ENCODE measurements around the gene SAC3D1. TPM values are rescaled to one million over a fixed set of nuclear protein-coding genes. Genes with fewer than 3 reads are reported as not detected.
A peak's percentile ranks its signal among the peaks of the same experiment; 100 is the strongest.
"Not testable (repeated sequence)": the region's sequence is repeated elsewhere in the genome, so short reads cannot be mapped to it uniquely, and the experiment has no call there.

Gene SAC3D1
- polyA plus RNA-seq, 5 donors = 8.9 to 16.8 (median 10.4) TPM

DNA sequence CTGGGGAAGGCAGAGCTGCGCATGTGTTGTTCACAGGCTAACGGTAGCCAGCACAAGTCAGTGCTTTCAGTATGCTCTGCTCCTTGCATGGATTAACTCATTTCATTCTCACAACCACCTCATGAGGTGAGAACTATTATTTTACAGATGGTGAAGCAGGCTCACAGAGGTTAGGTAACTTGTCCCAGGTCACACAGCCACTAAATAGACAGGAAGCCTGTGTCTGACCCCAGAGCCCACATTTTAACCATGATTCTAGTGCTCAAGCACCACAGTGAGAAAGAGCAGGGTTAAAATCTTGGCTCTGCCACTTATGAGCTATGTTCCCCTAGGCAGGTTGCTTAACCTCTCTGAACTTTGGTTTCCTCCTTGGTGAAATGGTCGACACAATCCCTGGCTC is 20.0 kb upstream of the SAC3D1 start:
- DNase-seq = no peak

DNA sequence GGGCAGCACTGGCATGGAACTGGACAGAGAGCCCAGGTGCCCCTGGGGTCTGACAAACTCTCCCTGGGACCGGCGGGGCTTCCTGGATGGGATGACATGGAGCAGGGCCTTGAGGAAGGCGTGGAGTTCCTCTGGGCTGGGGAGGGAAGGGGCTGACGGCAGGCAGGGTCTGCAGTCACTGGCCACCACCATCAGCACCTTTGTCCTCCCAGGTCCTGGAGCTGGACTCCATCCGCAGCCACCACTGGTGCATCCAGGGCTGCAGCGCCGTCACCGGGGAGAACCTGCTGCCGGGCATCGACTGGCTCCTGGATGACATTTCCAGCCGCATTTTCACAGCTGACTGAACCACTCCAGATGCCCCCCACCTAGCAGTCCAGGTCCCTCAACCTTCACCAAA is 19.5 kb upstream of the SAC3D1 start:
- no peak for DNase-seq

DNA sequence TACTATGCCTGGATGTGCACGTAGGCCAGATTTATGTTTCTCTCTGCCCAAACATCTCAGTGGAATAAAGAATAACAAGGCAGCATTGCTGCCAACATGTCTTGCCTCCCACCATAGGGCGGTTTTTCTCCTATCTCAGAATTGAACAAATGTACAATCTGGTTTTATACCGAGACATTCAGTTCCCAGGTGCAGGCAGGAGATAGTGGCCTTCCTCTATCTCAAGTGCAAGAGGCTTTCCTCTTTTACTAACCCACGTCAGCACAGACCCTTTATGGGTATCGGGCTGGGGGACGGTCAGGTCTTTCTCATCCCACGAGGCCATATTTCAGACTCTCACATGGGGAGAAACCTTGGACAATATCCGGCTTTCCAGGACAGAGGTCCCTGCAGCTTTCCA is 17.5 kb upstream of the SAC3D1 start:
- not testable (repeated sequence) for DNase-seq

DNA sequence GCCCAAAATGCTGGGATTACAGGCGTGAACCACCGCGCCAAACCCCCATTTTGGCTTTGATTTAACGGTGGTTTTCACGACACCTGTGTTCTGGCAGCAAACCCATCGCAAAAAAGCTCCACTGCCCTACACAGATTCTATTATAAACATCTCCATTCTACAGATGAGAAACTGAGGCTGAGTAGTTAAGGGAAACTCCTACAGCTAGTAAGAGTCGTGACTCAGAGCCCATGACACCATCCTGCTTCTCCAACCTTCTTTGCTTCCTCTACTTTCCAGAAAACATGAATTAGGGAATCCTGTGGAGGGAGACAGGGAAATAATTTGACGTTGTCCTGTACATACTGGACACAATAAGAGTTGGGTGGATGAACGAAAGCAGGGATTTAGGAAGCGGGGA is 14.2 kb upstream of the SAC3D1 start:
- DNase-seq = no peak

DNA sequence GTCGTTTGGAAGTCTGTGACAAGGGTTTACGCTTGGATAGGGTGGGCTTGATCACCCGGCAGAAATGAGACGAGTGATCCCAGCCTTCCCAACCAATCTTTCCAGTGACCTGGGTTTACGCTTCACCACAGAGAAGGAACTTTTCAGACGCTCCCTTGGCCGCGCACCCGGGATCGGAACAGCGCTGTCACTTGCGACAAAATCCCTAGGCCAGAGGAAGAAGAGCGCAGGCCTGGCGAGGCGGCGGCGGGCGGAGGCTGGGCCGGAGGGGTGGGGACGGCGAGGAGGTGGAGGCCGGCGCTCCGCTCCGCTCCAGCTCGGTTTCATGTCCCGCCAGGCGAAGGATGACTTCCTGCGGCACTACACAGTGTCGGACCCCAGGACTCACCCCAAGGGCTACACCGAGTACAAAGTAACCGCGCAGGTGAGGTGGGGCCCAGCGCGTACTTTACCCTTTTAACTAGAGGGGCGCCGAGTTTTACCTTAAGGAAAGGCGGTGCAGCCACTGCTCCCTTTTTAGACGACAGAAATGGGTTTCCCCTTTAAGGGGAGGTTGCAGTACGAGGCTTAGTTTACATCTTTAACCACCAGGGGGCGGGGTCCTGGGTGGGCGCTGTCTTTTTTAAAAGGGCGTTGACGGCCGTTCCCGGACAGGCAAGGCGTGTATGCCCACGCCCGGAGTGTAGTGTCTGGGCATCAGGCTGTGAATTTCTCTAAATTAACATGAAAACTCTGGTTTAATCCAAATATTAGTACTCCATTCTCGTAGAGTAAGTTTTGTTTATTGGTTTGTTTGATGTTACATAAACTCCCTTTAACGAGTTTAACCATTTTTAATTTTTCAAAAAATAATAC is 13.6 kb upstream of the SAC3D1 start, which contains the start of gene SNX15:
Gene SNX15 (plus strand): TSS at position 227 of the 855 bp plus-strand sequence. CDS start 99 bp downstream, at position 326.
- DNase-seq = peak; percentile 96 to 98

DNA sequence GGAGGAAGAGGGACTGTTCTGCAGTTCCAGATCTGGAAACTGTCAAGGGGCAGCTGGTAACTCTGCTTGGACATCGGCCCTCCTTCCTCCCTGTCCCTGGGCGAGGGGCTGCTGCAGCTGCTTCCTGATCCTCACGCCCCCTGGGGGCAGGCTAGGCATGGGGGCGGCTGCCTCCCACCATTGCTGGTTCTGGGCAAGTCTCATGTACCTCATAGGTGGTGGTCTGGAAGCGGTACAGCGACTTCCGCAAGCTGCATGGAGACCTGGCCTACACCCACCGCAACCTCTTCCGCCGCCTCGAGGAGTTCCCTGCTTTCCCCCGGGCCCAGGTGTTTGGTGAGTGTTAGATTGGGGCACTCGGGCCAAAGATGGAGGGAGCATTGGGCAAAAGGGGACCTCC is 8.8 kb upstream of the SAC3D1 start:
- DNase-seq = no peak

DNA sequence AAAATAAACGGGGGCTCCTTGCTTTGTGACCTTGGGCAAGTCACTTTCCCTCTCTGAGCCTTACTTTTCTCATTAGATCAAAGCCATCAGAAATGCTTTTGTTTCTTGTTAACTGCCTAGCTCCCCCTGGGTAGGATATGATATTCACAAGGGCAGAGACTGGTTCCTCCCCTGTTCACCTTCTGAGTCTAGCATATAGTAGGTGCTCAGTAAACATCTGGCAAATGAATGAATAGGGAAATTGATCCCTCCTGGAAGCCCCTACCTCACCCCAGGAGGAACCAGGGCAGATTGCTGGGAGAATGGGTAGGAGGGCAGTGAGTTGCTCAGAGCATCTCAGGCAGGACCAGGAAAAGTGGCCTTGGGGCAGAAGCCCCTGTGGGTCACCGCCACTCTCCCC is 6.6 kb upstream of the SAC3D1 start:
- no peak for DNase-seq

DNA sequence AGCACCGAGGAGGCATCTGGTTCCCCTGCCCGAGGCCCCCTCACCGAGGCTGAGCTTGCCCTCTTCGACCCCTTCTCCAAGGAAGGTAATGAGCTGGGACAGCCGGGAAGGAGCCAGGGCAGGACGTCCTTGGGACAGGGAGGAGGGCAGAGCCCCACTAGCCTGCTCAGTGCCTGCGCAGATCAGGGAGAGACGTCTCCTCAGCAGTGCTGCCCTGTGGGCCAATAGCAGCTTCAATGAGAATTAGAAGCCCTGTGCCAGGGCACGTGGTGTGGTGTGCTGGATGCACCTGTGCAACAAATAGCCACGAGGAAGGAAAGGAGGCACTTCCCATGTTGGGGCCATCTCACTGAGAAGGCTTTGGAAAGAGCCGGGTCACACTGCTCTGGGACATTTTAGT is 5.4 kb upstream of the SAC3D1 start:
- no peak for DNase-seq

DNA sequence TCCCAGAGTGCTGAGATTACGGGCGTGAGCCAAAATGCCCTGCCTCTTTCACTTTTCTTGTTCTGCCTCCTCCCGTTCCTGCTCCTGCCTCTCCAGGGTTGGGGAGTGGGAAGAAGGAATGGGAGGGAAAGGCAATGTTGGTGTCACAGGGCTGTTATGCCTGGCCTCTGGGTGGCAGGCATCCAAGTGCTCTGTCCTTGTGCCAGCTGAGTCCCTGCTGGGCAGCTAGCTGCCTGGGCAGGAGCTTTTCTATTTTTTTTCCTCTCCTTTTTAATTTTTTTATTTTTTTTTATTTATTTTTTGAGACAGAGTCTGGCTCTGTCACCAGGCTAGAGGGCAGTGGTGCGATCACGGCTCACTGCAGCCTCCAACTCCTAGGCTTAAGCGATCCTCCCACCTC is 4.1 kb upstream of the SAC3D1 start:
- no peak for DNase-seq

DNA sequence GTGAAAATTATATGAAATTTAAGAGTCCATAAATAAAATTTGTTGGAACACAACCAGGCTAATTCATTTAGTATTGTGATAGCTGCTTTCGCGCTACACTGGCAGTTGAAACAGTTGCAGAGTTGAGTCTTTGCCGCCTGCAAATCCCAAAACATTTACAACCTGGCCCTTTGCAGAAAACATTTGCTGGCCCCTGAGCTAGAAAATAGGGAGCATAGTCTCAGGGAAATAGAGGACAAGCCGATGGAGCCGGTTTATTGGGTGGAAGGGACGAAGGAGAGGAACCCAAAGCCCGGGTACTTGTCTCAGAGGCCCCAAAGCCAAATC is 527 bp upstream of the SAC3D1 start:
- DNase-seq = no peak

DNA sequence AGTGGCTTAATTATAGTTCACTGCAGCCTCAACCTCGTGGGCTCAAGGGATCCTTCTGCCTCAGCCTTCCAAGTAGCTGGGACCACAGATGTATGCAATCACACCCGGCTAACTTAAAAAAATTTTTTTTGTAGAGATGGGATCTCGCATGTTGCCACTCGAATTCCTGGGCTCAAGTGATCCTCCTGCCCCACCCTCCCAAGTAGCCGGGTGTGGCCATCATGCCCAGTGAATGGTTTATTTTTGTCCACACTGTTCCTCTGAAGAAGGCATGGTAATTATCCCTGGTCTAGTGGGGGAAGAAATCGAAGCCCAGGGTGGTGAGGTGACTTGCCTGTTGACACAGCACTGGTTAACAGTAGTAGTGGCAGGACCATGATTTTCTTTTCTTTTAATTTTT is 1.9 kb downstream of the SAC3D1 start:
- no peak for DNase-seq

DNA sequence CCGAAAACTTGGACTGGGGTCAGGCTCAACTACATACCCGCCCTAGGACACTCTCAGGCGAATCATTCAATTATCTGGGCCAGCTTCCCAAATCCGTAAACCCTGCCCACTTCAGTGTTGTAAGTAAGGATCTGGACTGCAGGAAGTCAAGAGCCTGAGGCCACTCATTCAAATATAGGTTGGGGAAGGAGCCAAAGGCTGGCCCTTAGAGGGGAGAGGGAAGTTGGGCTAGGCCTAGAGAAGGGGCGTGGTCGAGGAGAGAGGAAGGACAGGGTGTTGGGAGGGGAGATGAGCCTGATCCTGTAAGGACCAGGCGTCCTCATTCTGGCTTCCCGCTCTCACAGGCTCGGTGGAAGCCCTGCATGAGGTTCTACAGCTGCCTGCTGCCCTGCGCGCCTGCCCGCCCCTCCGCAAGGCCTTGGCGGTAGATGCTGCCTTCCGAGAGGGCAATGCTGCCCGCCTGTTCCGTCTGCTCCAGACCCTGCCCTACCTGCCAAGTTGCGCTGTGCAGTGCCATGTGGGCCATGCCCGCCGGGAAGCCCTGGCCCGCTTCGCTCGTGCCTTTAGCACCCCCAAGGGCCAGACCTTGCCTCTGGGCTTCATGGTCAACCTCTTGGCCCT is 3.0 kb downstream of the SAC3D1 start:
- DNase-seq = peak in 1 of 2 donors; percentile 19

DNA sequence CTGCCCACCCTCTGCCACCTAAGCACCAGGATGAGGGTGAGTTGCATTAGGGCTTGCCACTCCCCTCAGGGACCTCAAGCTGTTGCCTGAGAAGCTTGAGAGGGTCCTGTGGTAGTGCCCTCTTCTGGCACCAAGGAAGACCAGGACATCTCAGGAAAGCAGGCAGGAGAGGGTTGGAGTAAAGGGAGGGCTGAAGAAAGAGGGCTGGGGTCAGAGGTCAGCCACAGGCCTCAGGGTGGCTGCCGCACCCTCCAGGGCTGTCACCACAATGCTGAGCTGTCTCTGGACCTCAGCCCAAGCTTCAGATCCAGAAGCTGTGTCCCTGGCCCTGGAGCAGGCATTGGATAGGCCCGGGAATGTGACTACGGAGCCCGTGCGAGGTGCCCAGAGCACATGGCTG is 4.1 kb downstream of the SAC3D1 start:
- no peak for DNase-seq

DNA sequence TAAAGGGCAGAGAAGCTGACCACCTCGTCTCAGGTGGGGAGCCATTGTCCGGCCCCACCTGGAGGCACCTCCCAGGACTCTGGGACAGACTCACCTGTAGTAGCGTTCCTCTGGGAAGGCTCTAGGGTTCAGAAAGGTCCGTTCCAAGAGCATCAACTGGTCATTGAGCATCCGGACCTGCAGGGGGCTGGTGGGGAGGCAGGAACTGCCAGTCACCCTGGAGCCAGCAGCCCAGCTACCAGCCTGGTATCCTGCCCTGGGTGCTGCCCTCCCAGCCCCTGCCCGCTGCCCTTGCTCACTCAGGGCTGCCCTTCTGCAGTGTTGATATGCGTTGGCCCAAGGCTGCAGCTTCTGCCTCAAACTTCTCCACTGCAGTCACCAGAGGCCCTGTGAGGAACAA is 4.7 kb downstream of the SAC3D1 start:
- DNase-seq = no peak

DNA sequence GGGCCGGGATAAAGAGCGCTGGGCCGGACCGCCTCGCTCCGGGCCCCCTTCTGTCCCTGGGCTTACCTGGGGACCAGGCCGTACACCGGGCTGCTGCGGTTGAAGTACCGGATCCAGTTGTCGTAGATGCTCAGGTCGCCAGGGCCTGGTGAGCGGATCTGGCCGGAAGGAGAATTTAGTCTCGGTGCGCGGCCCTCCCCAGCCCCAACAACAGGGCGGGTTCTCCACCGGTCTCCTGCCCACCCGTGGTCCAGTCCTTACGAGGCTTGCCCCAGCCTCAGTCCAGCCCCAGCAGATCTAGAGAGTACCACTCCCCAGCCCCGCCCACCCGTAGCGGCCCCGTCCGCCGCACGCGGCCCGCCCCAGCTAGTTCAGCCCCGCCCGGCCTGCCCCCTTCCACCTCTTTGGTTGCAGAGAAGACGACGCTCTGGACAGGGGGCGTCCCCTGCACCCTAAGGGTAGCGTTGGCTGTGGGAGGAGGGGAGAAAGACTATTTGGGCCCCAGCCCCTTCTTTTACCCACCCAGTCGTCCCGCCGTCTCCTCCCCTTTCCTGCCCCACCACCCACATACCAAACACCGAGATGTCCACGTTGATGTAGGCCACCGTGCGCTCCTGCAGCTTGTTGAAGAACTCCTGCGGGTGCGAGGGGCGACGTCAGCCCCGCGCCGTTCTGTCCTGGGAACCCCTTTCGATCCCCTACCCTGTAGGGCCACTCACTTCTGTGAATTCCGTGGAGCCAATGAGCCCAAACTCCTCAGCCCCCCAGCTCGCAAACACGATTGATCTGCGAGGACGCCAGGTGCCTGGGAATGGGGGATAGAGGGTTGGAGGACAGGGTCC is 6.8 kb downstream of the SAC3D1 start:
- DNase-seq = no peak

DNA sequence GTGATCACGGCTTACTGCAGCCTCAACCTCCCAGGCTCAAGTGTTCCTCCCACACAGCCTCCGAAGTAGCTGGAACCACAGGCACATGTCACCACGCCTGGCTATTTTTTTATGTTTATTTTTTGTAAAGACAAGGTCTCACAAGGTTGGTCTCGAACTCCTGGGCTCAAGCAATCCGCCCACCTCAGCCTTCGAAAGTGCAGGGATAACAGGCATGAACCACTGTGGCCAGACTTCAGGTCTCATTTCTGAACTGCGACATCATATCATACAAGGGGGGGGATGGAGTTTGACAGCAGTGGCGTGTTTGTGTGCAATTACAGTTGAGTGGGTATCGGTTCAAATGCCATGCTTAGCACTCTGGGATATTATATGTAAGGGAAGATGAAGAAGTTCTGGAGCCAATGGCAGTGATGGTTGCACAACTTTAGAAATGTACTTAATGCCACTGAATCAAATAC is 10.4 kb downstream of the SAC3D1 start:
- no peak for DNase-seq

DNA sequence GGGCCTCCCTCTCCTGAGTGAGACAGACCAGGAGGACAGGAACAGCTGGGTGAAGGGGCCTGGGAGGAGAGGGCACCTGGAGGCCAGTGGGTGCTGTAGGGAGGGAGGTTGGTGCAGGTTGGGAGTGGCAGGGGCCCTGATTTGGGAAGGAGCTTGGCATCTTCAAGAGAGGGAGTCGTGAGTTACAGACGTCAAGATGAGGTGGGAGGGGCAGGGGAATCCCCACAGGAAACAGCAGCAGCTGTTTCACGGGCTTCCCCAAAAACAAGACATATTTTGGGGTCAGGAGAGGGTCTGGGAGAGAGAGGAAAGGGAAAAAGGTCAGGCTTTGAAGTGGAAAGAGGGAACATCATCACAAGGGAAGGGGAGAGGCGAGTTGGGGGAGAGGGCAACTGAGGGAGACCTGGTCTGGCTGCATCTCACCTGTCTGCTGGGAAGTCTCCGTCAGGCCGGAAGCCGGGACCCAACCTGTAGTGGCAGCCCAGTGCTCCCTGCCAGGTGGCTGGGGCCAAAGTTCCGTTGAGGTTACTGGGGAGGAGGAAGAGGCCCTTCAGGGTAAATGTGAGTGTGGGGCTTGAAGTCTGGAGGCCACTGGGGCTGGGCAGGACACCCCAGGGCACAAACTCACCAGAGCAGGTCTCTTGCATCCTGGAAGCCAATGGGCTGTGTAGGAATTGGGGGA is 13.0 kb downstream of the SAC3D1 start:
- no peak for DNase-seq

DNA sequence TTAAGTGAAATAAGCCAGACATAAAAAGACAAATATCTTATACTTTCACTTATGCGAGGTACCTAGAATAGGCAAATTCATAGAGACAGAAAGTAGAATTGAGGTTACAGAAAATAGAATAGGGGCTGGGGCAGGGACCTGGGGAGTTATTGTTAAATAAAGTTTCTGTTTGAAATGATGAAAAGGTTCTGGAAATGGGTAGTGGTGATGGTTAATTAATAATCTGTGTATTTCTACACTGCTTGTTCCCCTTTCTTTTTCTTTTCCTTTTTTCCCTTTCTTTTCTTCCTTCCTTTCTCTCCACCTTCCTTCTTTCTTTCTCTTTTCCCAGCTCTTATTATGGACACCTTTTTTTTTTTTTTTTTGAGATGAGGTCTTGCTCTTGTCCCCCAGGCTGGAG is 14.5 kb downstream of the SAC3D1 start:
- DNase-seq = no peak

DNA sequence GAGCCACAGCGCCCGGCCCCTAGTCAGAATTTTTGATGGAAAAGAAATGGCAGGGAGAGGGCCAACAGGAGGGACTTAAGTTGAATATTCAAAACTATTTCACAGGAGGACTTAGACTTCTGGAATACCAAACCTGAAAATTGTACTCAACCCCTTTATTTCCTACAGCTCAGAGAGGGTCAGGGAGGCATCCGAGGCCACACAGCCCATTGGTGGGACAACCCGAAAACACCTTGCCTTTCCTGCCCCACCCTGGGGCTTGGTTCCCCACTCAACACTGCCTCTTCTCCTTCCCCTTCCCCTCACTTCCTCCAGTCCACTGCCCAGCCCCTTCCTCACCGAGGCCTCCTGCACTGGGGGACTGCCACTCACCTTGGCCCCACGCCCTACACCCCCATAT is 16.0 kb downstream of the SAC3D1 start:
- DNase-seq = no peak

DNA sequence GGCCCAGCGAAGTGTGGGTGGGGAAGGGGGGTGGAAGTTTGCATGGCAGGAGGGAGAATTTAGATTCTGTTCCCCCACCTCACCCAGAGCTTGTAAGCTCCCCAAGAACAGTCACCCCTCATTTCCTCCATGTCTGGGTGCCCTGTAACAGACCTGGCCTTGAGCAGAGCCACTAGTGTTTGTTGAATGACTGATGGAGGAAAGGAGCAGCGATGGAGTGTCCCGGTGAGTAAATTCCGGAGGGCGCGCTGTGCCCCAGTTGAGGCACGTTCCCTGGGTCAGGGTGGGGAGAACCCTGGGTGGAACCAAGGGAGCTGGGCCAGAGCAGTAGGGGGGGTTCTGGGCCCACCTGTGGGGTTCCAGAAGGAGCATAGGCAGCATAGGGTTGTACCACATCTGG is 16.5 kb downstream of the SAC3D1 start:
- no peak for DNase-seq

DNA sequence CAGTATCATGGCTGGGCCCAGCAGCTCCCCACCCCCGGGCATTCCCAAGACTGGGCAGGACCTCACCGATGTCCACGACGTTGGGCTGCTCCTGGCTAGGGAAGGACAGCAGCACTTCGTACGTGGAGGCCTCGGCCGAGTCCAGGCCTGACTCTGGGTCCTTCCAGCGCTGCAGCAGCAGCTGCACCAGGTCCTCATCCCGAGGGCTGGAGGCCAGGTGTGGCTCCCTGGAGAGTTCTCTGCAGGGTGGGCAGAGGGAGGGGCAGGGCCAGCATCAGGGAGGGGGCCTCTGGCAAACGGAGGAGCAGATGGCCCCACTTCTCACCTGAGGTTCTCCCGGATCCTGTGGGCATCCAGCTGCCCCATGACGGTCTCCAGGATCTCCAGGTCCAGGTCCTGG is 17.0 kb downstream of the SAC3D1 start:
- DNase-seq = no peak

All from right lung (tissue), 5 donors.